Muscle of leg (tissue), 11 donors: ENCODE data around the gene G3BP1. TPM values are rescaled to one million over a fixed set of nuclear protein-coding genes. Genes with fewer than 3 reads are reported as not detected.
"Not testable (repeated sequence)": the region's sequence is repeated elsewhere in the genome, so short reads cannot be mapped to it uniquely, and the experiment has no call there.

Source experiments
- DNase-seq: peaks from one replicate; pipeline ENCODE4 v3.0.0; 2013
- H3K27ac ChIP-seq: one replicate; pipeline ENCODE4 v1.5.1; 2013; ENCODE audit warnings: mild to moderate bottlenecking, low read length, control low read depth
- H3K27me3 ChIP-seq: one replicate; pipeline ENCODE4 v1.6.1; 2013; ENCODE audit warnings: low read length; ENCODE audit not compliant: control insufficient read depth, insufficient read depth
- H3K36me3 ChIP-seq: one replicate; pipeline ENCODE4 v1.6.1; 2013; ENCODE audit warnings: low read length; ENCODE audit not compliant: control insufficient read depth, insufficient read depth
- H3K4me1 ChIP-seq: one replicate; pipeline ENCODE4 v1.6.1; 2013; ENCODE audit warnings: low read length; ENCODE audit not compliant: control insufficient read depth, insufficient read depth
- H3K4me3 ChIP-seq: one replicate; pipeline ENCODE4 v1.5.1; 2013; ENCODE audit warnings: low read length, control low read depth
- H3K9me3 ChIP-seq: replicated peaks from 2 replicates; pipeline ENCODE4 v1.6.1; 2013; ENCODE audit warnings: low read depth, low read length; ENCODE audit not compliant: control insufficient read depth
- WGBS: methylation state at CpG from one replicate; pipeline ENCODE4 v1.1.5; 2013; ENCODE audit warnings: missing lambda C conversion rate; ENCODE audit not compliant: insufficient coverage; 5-methylcytosine and 5-hydroxymethylcytosine counted together
- polyA plus RNA-seq, 8 donors: library from polyadenylated mRNA; unstranded; fragments of 120-200 nt; gene quantifications; one replicate each; pipeline versions ENCODE4 v1.2.1 to v1.2.3, GENCODE V29; 2013; ENCODE audit warnings: inconsistent platforms in 1 of 8, low replicate concordance in 1 of 8; ENCODE audit not compliant: insufficient read length in 8 of 8, insufficient read depth in 1 of 8
- total RNA-seq: library from RNA; stranded (reverse); fragments of 120-200 nt; gene quantifications from one replicate; pipeline ENCODE4 v1.2.4, GENCODE V29; 2013

G3BP1 gene
- total and polyA plus RNA-seq, 9 donors = 69.6 to 122 (median 94.4) TPM

DNA sequence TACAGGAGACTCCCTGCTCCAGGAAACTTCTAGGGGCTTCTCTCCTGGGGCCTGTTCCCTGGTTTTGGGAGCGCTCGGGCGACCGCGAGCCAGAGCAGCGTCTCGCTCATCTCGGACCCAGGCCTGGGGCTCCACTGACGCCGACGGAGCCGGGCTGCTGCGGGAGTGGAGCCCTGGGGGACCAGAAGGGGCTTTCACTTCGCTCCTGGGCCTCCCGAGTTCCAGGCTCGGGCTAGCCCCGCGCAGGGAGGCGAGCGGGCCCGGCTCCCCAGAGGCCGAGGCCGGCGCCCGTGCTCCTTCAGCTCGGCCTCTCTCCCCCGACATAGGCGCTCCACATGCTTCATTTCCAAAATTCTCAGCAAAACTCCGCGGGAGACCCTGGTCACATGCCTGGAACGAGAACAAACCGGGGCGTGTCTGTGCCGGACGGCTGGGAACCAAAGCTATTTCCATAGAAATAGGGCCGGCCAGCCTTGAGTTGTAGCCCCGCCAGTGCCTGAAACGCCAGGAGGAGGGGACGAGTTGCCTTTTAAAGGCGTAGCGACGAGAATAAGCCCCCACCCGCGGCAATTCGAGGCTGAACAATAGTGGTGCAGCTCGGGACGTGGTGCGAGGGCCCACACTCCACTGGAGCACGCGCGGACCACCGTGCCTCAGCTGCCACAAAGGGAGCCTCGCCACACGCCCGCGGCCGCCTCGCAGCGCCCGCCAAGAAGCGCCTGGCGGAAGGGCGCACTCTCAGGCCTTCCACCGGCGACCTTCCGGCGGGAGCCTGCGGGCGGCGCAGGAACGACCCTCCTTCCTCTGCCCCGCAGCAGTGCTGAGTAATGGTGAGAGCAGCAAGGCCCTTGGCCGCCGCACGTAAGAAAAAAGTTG, 1.1 kb upstream of the G3BP1 start:
- H3K36me3 ChIP-seq = no peaks in the 10 kb centered on the region
- no peaks in the 10 kb centered on the region for H3K27me3 ChIP-seq
- WGBS = under 1% methylated on average over 72 of the region's 75 CpGs
- peak overlapping the region; percentile 100 for H3K27ac ChIP-seq
- peak overlapping the region; percentile 65 for H3K4me3 ChIP-seq
- peak; percentile 94 for DNase-seq
- peaks cover 16% of the 10 kb centered on the region for H3K4me1 ChIP-seq
- no peaks in the 10 kb centered on the region for H3K9me3 ChIP-seq

- H3K9me3 ChIP-seq = no peaks in the 10 kb centered on the region
Measured at GRCh38 chr5:151772029-151772845, 483 bp downstream of the G3BP1 start.

GRCh38 chr5:151772846-151773561, 1.2 kb downstream of the G3BP1 start:
- WGBS = 2% methylated on average over 15 of the region's 18 CpGs
- DNase-seq = peak; percentile 60
- peaks cover 19% of the 10 kb centered on the region for H3K4me1 ChIP-seq

More at GRCh38 chr5:151772029-151772845, 483 bp downstream of the G3BP1 start:
- Histone ChIP-seq H3K4me3 (peak overlapping the region; percentile 81), H3K36me3 (no peaks in the 10 kb centered on the region), H3K4me1 (peaks cover 19% of the 10 kb centered on the region), H3K27me3 (no peaks in the 10 kb centered on the region), H3K27ac (peak overlapping the region; percentile 95)
- 0% methylated on average over 67 of the region's 87 CpGs for WGBS
- DNase-seq = peak; percentile 64

GRCh38 chr5:151773951-151774350, 2.2 kb downstream of the G3BP1 start:
- Histone ChIP-seq H3K4me3 (peak overlapping the region; percentile 81), H3K36me3 (peaks cover 2% of the 10 kb centered on the region), H3K4me1 (peaks cover 19% of the 10 kb centered on the region), H3K27ac (no peak overlapping the region), H3K9me3 (no peaks in the 10 kb centered on the region), H3K27me3 (no peaks in the 10 kb centered on the region)
- no peak for DNase-seq
- WGBS = no CpG with 5 or more reads among the region's 3 CpGs

More at GRCh38 chr5:151772846-151773561, 1.2 kb downstream of the G3BP1 start:
- Histone ChIP-seq H3K36me3 (no peaks in the 10 kb centered on the region), H3K9me3 (no peaks in the 10 kb centered on the region), H3K4me3 (peak overlapping the region; percentile 81), H3K27ac (peak overlapping the region; percentile 93), H3K27me3 (no peaks in the 10 kb centered on the region)

- Histone ChIP-seq H3K27me3 (no peaks in the 10 kb centered on the region), H3K4me3 (no peak overlapping the region), H3K27ac (no peak overlapping the region), H3K36me3 (peaks cover 2% of the 10 kb centered on the region), H3K4me1 (peaks cover 14% of the 10 kb centered on the region), H3K9me3 (no peaks in the 10 kb centered on the region)
- WGBS = no CpG with 5 or more reads among the region's 3 CpGs
- no peak for DNase-seq
Measured at GRCh38 chr5:151775025-151775606, 3.4 kb downstream of the G3BP1 start.

DNA sequence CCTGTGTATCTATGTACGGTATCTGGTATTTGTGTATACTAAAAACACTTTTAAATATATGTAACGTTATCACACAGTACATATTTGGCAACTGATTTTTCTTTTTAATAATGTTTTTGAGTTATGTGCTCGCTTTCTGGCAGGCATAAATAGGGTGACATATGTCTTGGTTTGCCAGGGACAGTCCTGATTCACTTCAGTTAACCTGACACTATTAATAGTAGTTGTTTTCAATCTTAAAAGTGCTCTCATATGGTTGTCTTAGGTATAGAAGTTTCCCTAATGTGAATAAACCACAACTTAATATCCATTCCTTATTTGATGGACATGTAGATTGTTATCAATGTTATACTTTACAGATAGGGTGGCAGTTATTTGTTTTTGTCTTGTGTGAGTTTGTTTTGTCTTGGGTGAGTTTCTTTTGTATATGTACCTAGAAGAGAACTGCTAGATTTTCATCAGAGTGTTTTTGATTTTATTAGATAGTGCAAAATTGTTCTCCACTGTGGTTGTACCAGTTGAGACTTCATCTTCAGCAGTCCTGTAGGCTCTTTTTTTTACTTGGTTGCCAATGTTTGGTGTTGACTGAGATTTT, 7.9 kb downstream of the G3BP1 start:
- H3K4me3 ChIP-seq = no peak overlapping the region
- no CpG with 5 or more reads among the region's 3 CpGs for WGBS
- H3K36me3 ChIP-seq = peaks cover 2% of the 10 kb centered on the region
- no peaks in the 10 kb centered on the region for H3K27me3 ChIP-seq
- H3K27ac ChIP-seq = no peak overlapping the region
- no peaks in the 10 kb centered on the region for H3K9me3 ChIP-seq
- DNase-seq = no peak
- peaks cover 6% of the 10 kb centered on the region for H3K4me1 ChIP-seq

- Histone ChIP-seq H3K36me3 (peaks cover 2% of the 10 kb centered on the region), H3K4me3 (no peak overlapping the region), H3K9me3 (no peaks in the 10 kb centered on the region), H3K27me3 (no peaks in the 10 kb centered on the region), H3K4me1 (peaks cover 4% of the 10 kb centered on the region), H3K27ac (no peak overlapping the region)
- DNase-seq = no peak
- WGBS = no CpG with 5 or more reads among the region's 11 CpGs
Measured at GRCh38 chr5:151780348-151780747, 8.6 kb downstream of the G3BP1 start.

DNA sequence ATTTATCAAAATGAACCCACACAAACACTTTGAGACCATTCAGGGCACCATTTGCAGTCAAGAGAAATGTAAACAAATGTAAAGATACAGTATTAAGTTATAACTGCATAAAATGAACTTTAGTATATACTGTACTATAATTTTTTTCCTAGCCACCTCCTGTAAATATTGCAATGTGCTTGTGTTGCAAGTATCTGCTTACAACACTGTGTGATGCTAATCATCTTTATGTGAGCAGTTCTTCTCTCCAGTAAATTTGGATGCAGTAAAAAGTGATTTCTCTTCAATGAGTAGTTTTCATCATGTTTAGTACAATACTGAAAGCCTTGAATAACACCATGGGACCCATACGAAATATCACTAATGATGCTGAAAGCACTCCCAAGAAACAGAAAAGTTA, 9.4 kb downstream of the G3BP1 start:
- Histone ChIP-seq H3K27ac (no peak overlapping the region), H3K4me1 (peaks cover 4% of the 10 kb centered on the region), H3K27me3 (no peaks in the 10 kb centered on the region), H3K36me3 (peaks cover 2% of the 10 kb centered on the region), H3K9me3 (no peaks in the 10 kb centered on the region), H3K4me3 (no peak overlapping the region)
- WGBS = no CpG with 5 or more reads among the region's 1 CpG
- no peak for DNase-seq

DNA sequence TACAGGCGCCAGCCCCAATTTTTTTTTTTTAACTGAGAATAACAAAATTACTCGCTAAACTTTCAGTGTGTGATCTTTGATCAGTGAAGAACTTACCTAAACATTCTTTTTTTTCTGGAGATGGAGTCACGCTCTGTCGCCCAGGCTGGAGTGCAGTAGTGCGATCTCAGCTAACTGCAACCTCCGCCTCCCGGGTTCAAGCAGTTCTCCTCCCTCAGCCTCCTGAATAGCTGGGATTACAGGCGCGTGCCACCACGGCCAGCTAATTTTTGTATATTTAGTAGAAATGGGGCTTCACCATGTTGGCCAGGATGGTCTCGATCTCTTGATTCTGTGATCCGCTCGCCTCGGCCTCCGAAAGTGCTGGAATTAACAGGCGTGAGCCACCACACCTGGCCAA, 11.9 kb downstream of the G3BP1 start:
- not testable (repeated sequence) for H3K4me3 ChIP-seq, H3K9me3 ChIP-seq, H3K27ac ChIP-seq, H3K4me1 ChIP-seq, DNase-seq, H3K27me3 ChIP-seq
- peaks cover 11% of the 10 kb centered on the region for H3K36me3 ChIP-seq
- WGBS = no CpG with 5 or more reads among the region's 16 CpGs
